Left renal pelvis (tissue), 4 donors: ENCODE results near the gene ATF3. TPM values are rescaled to one million over a fixed set of nuclear protein-coding genes. Genes with fewer than 3 reads are reported as not detected.

Experiments
- DNase-seq, 4 donors: peaks; one replicate each; pipeline ENCODE4 v3.0.0-alpha.2; 2013; ENCODE audit warnings: low read depth in 4 of 4, low spot score in 3 of 4
- polyA plus RNA-seq, 4 donors: library from polyadenylated mRNA; unstranded; fragments of 120-200 nt; gene quantifications; one replicate each; pipeline ENCODE4 v1.2.1, GENCODE V29; 2013; ENCODE audit not compliant: insufficient read length in 4 of 4

Gene ATF3, protein sequence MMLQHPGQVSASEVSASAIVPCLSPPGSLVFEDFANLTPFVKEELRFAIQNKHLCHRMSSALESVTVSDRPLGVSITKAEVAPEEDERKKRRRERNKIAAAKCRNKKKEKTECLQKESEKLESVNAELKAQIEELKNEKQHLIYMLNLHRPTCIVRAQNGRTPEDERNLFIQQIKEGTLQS
- polyA plus RNA-seq, result 10 to 100 TPM in 3 of 4 donors, 1 to 10 TPM in 1; 7.3 to 77.3 (median 14.3) TPM

DNA sequence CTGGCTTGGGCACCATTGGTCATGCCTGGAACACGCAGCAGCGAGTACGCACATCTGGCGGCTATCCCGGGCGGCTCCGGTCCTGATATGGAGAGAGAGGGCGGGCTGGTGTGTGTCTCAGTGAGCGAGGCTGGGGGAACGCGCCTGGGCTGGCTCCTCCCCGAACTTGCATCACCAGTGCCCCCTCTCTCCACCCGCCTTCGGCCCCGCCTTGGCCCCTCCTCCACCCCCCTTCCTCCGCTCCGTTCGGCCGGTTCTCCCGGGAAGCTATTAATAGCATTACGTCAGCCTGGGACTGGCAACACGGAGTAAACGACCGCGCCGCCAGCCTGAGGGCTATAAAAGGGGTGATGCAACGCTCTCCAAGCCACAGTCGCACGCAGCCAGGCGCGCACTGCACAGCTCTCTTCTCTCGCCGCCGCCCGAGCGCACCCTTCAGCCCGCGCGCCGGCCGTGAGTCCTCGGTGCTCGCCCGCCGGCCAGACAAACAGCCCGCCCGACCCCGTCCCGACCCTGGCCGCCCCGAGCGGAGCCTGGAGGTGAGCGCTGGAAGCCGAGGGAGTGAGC, at the start of gene ATF3:
Gene ATF3 (plus strand): TSS at position 370 of the 567 bp plus-strand sequence. CDS start 6,261 bp downstream, outside the sequence.
- DNase-seq, result peak; percentile 87 to 95 (median 92)

DNA sequence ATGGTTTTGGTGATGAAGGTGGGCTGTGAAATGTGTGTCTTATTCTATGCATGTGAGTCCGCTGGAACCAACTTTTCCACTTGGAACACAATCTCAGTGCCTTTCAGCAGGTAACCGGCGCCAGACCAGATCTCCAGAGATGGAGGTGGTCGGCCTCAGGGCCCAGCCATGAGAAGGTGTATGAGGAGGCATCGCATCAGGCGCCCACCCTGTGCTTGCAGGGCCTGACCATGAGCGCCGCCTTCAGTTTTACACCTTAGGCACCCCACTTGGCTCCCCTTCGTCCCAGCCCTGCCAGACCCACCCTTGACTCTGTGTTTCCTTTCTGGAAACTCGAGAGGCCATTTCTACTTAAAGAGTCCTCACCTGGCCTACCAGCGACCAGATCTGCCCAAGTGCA, 48.6 kb upstream of the ATF3 start:
- no peak for DNase-seq

DNA sequence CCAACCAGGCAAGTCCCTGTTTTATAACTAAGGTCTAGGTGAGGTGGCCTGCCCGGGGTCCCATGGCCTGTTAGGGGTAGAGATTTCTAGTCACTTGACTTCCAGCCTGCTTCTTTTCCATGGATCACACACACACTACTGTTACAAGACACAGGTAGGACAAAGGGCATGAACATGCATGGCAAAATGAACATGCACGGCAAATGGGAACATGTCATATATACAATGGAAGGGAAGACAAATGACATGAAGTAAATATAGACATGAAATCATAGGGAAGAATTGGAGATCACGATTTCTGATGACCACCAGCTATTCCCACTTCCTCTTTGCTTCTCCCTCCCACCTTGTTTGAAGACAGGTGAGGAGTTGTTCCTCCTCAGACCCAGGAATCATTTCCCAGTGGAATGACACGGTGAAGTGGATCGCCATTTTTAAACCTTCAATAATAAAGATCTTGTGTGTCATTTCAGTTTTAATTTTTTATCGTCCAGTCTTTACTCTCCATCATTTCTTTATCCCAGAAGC, 47.6 kb upstream of the ATF3 start:
- no peak for DNase-seq

DNA sequence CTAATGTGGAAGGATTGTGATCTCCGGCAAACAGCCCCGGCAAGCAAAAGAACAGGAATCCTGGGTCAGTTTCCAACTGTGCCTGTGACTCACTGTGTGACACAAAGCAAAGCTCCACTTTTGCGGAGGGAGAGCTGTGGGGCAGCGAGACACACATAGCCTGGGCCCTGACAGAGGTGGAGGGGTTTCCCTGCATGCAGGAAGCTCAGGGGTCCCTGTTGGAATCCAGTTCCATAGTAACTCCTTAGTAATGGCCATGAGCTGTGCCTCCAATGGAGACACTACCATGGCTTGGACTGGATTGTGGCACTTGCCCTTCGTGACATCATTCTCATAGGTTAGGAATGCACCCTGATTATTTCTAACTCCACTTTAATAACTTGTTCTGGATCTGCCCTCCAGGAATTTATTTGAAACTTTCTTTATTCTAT, 47.0 kb upstream of the ATF3 start:
- DNase-seq, result no peak

DNA sequence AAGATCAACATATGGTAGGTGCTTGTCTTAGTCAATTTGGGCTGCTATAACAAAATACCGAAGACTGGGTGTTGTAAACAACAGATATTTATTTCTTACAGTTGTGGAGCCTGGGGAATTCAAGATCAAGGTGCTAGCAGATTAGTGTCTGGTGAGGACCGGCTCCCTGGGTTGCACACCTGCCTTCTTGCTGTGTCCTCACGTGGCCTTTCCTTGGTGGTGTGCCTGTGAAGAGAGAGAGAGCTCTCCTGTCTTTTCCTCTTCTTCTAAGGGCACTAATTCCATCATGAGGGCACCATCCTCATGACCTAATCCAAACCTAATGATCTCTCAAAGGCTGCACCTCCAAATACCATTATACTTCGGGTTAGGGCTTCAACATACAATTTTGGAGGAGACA, 45.8 kb upstream of the ATF3 start:
- DNase-seq, result no peak

DNA sequence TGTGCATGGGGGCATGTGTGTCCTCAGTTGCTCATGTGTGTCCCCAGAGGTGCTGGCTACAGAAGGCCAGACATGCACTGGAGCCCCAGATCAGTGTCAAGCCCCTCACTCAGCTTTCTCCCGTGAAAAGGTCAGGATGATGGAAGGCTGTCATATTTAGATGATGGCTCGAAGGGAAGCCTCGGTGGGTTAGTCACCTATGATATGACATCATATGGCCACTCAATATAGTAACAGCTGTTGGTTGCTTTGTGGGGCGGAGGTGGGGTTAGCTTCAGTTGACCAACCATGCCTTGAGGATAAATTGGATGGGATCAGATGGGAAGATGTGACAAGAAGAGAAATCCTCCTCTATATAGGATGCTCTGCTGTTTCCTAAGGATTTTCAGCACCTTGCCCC, 43.5 kb upstream of the ATF3 start:
- DNase-seq, result no peak

DNA sequence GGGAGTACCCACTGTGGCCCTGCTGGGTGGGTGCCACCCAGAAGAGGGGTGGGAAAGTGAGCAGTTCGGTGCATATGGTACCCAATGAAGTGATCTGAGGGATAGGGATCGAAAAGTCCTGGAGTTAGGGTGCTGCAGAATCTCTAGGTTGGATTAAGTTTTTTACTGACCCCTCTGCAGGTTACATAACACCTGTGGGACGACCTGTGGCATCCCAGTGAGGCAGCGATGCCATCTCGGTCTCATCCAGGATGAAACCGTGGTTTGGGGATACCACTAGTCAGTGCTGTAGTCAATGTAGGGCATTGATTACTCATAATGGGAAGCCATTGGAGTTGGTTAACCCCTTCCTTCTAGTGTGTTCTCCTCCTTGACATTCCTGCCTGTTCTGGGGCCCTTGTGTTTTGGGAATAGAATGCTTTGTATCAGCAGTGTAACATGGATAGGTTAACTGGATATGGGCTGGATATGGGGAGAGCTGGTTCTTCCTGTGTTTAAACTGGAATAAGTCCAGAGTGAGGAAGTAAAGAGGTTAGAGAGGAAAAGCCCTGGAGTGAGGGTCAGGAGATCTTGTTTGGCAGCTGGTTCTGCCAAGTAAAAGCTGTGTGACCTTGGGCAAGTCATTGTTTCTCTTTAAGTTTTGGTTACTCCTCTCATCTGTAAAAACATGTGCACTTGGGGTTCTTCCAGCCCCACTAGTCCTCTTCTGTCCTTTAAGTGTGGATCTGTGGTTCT, 42.8 kb upstream of the ATF3 start:
- DNase-seq, result no peak

DNA sequence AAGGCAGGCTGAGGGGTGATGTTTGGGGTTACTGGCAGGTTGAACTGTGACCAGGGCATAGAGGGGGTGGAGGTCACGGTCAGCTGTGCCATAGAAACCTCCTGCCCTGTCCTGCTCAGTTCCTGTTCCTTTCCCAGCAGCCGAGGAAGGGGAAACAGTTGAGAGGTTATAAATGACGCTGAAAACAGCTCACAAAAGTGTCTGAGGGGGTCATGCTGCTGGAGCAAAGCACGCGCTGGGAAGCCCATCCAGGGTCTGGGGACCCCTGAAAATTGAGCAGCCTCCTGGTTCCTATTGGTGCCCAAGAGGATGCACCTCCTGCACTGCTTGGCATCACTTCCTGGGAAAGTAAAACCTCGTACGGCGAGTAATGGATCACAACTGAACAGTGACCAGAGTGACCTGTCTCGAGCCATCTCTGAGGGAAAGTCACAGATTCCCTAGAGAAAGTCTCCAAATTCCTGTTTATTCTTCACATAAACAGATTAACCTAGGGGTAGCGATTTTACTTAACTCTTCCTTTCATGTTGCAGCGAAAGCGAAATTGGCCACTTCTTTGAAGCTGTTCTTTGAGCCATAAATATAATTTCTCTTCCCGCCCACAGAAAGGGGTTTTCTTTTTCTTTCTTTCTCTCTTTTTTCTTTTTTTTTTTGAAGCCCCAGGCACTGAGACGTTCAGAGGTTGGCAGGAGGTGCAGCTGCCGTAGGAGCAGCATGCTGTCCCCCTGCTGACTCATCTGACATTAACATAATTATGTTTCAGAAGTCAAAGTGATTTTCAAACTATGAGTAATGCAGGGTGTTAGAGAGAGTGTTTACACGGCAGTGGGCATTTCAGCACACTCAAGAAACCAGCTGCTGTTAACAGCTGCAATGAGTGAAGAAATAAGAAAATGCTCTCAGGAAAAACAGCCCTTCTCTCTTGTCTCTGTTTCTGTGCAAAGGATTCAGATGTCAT, 41.8 kb upstream of the ATF3 start:
- DNase-seq, result peak in 1 of 4 donors; percentile 5

DNA sequence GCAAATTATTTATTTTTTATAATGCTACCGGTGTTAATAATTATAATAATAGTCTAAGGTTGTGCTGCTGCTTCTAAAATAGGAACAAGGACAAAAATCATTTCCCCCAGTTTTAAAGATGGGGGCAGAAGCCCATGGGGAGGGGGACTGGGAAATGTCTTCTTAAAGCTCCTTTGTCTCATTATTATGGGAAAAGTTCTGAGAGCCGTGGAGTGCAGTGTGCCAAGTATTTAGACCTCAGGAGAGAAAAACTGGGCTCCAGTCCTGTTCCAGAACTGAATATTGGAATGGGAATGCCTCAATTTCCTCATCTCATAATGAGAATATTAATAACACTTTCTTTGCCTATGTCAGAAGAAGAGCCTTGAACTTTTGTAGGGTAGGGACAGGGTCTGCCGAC, 40.9 kb upstream of the ATF3 start:
- DNase-seq, result no peak

DNA sequence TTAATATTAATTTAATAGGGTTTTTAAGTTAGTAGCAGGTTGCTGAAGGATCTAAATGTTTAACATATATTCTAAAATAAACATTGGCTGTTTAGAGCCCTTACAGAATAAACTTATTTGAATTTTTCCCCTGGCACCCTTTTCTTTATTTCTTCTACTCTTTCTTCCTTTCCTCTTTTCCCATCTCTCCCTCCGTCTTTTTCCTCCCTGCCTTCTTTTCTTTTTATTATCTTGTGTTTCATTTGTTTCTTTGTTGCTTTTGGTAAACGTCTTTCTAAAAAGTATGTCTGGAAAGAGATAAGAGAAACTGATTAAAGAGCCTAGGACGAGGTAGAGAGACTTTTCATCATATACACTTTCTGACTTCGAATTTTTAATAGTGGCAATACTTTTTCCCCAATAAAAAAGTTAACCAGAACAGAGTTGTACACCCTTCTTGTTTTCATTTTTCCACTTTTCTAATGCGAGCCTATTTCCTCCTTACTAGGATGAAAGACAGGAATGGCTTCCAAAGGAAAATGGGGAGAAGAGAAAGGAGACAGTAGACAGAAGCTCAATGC, 39.5 kb upstream of the ATF3 start:
- no peak for DNase-seq

DNA sequence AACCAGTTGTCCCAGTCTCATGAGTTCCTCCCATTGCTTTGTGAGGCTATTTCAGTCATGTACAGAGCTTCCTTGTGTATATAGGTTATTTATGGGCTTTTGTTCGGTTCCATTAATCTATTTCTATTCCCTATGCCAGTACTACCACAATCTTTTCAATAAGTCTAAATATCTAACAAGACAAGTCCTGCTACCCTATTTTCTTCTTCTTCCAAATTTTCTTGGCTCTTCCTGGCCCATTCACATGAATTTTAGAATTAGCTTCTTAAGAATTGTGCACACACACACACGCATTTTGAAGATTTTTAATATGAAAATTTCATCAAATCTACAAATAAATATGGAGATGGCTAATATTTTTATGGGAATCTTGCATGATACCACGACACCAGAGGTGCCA, 33.8 kb upstream of the ATF3 start:
- no peak for DNase-seq

DNA sequence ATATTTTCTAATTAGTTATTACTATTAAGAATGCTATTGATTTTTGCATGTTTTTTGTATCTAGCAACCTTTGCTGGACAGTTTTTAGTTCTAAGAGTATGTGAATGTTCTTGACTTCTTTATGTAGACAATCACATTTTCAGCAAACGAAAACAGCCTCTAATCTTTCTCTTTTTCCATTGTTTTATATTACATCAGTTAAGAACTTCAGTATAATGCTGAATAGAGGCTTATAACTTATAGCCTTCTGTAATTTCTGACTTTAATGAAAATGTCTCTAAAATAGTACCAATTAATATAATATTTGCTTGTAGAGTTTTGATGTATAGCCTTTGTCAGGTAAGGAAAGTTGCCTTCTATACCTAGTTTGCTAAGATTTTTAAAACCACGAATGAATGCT, 33.2 kb upstream of the ATF3 start:
- no peak for DNase-seq

DNA sequence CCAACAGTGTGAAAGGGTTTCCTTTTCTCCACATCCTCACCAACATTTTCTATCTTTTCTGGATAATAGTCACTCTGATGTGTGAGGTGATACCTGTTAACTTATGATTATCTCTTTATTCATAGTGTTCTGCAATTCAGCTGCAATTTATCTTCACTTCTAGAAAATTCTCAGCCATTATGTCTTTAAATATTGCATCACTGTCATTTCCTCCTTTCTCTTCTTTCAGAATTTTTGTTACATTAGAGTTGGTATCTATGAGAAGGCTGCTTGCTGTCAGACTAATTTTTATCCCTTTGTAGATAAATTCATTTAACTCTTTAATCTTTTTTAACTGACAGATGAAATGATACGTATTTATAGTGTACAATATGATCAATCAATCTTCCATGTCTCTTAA, 30.5 kb upstream of the ATF3 start:
- DNase-seq, result no peak

DNA sequence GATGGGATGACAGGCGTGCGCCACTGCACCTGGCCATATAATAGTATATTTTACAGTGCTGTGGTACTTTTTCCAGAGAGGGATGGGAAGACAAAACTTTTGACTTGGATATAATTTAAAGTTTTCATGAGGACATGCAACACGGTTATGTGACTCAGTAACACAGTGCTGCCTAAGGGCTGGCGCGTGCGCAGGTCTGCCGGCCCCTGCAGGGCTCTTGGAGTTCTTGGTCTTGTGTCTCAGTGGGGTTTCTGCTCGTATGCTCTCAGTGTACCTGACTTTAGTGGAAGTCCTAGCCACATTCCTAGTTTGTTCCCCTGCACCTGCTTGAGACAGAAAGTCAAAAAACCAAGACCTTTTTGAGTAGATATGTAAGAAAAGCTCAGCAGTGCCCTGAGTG, 27.5 kb upstream of the ATF3 start:
- DNase-seq, result no peak

DNA sequence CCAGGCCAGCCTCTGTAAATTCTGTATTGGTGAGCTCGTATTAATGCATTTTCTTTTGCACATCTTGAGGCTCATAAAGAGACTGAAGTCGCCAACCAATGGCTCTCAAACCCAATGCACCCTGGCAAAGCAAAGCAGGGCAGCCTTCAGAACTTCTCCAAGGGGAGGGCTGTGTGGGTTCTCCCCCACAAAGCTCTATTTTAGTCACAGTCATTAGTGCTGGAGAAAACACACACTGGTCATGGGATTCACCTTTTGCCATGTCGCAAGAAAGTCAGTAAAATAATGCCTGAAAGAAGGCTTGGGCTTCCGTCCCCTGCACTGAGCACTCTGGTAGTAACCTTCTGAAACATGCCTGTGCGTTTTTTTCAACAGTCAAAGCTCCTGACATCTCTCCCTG, 26.3 kb upstream of the ATF3 start:
- no peak for DNase-seq

DNA sequence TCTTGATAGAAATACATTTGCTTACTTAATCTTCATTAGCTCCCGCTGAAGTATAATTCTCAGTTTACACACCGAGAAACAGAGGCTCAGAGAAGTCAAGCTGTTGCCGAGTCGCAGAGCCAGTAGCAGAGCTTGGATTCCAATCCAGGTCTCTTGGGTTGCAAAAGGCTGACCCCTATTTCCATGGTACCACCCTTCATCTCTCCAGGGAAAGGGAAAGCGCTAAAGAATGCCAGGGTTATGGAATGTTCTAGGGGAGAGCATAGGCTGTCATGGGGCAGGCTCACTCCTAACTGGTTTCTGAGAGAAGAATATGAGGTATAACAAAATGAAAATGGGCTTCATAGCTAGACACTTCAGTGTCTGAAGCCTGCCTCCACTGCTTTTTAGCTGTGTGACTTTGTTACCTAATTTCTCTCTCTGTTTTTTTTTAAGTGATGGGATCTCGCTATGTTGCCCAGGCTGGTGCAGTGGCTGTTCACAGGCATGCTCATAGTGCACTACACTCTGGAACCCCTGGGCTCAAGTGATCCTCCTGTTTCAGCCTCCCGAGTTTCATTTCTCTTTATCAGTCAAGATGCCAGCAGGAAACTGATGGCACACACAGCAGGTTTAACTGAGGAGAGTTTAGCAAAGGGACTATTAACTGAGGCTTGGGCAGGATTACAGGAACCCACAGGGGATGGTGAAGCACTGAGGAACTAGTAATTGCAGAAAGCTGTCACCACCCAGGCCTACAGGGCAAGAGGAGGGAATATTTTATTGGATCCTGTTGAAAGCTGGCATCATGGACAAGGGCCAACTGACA, 25.5 kb upstream of the ATF3 start:
- no peak for DNase-seq

DNA sequence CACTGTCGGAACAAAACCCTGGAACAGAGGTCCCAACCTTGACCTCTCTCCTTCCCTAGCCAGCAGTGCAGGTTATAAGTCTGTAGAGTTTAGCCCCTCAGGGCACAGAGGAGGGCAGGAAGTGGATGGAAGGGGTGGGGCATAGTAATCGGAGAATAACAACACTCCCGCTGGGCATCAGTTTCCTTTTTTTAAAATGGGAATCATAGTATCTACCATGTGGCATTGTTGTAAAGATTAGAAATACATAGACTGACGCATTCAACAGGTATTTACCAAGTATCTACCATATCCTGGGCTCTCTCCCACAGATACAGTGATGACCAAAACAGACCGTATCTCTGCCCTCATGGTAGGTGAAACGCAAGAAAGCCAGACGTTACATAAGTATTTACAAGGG, 24.9 kb upstream of the ATF3 start:
- DNase-seq, result no peak

DNA sequence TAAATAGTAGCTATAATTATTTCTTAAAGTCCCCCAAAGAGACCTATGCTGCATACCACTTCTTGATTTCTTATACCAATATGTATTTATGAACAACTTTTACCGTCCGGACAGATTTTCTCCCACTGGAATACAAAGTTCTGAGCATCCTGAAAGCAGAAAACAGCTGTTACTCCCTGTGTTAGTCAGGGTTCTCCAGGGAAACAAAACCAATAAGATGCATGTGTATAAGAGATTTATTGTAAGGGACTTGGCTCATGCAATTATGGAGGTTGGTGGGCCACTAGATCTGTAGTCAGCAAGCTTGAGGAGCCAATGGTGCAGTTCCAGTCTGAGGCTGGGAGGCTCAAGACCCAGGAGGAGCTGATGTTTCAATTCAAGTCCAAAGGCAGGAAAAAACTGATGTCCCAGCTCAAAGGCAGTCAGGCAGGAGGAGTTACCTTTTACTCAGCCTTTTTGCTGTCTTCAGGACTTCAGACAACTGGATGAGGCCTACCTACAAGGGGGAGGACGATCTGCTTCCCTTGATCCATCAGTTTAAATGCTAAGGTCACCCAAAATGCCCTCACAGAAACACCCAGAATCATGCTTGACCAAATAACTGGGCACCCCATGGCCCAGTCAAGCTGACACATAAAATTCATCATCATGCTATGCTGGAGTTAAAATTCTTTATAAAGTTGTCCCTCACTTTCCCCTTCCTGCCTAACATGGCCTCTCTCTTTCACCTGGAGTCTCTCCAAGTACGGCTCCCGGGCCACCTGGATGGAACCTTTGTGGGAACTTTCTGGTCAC, 24.3 kb upstream of the ATF3 start:
- DNase-seq, result no peak

DNA sequence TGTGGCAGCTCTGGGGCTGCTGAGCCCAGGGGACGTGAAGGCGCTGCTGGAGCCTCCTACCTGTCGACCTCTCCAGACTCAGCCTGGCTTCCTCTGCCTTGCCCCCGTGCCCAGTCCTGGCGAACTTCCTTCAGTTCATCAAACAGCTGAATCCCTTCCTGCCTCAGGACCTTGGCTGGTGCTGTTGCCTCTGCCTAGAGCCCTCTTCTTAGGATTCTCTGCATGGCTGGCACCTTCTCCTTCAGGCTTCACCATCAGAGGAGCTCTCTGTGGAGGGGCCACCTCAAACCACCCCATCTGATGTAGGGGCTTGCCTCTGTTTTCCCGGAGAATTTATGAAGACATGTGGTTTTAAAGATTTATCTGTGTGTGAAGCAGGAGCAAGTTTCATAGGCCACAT, 23.4 kb upstream of the ATF3 start:
- DNase-seq, result no peak
